ENCODE measurements around the gene STX3.

- no peak for TF ChIP-seq POLR2A (IDR thresholded peaks at IDR 0.05)
- no peak for TF ChIP-seq CTCF (IDR thresholded peaks at IDR 0.05)
Measured at GRCh38 chr11:59759900-59760299, 4.7 kb downstream of the STX3 start.
